ENCODE data around the gene CTDSPL. TPM values are rescaled to one million over a fixed set of nuclear protein-coding genes. Genes with fewer than 3 reads are reported as not detected.

The CTDSPL gene
- total RNA-seq, 2 donors from 2014 or later = 27.8 to 30.7 TPM

GRCh38 chr3:37988931-37989525 lies 127.3 kb downstream of the CTDSPL start:
- H3K4me1 ChIP-seq (ENCODE audit: control insufficient read depth, insufficient read depth, low read length) = peaks cover 31% of the 10 kb centered on the region
- no peak overlapping the region for H3K4me3 ChIP-seq (ENCODE audit: low read length)
- no peak overlapping the region for H3K4me3 Mint-ChIP-seq
- no peak overlapping the region for H3K27ac ChIP-seq (ENCODE audit: low read depth, low read length)
- H3K36me3 ChIP-seq (ENCODE audit: control insufficient read depth, insufficient read depth, low read length) = no peaks in the 10 kb centered on the region
- peak; percentile 52 for DNase-seq
- H3K9me3 ChIP-seq (ENCODE audit: control insufficient read depth, low read length) = no peaks in the 10 kb centered on the region
- no peak overlapping the region for H3K9ac ChIP-seq (ENCODE audit: extremely low read depth, low read length, poor library complexity, severe bottlenecking)
- H3K9me3 Mint-ChIP-seq = no peaks in the 10 kb centered on the region
- no peaks in the 10 kb centered on the region for H3K27me3 ChIP-seq (ENCODE audit: control insufficient read depth, insufficient read depth, low read length, poor library complexity, severe bottlenecking)
- TF ChIP-seq CTCF (conservative IDR thresholded peaks at IDR 0.05) = no peak
- peak overlapping the region; percentile 10 for H3K27ac Mint-ChIP-seq
- peaks cover 65% of the 10 kb centered on the region for H3K4me1 Mint-ChIP-seq
- WGBS, 2 experiments (ENCODE audit: insufficient coverage in 1 of 2, insufficient read length in 1 of 2) = 86 to 88% methylated on average over 12 to 15 of the region's 15 CpGs
- no peaks in the 10 kb centered on the region for H3K27me3 Mint-ChIP-seq (ENCODE audit: insufficient read depth)
- no peaks in the 10 kb centered on the region for H3K36me3 Mint-ChIP-seq (ENCODE audit: low read depth)

- no peak for TF ChIP-seq CTCF (conservative IDR thresholded peaks at IDR 0.05)
- DNase-seq = no peak
- H3K4me3 Mint-ChIP-seq = no peak overlapping the region
- no peak overlapping the region for H3K27ac ChIP-seq (ENCODE audit: low read depth, low read length)
- no peaks in the 10 kb centered on the region for H3K36me3 ChIP-seq (ENCODE audit: control insufficient read depth, insufficient read depth, low read length)
- no peaks in the 10 kb centered on the region for H3K9me3 ChIP-seq (ENCODE audit: control insufficient read depth, low read length)
- H3K9me3 Mint-ChIP-seq = no peaks in the 10 kb centered on the region
- H3K9ac ChIP-seq (ENCODE audit: extremely low read depth, low read length, poor library complexity, severe bottlenecking) = no peak overlapping the region
- no peaks in the 10 kb centered on the region for H3K27me3 Mint-ChIP-seq (ENCODE audit: insufficient read depth)
- H3K27me3 ChIP-seq (ENCODE audit: control insufficient read depth, insufficient read depth, low read length, poor library complexity, severe bottlenecking) = no peaks in the 10 kb centered on the region
- peaks cover 66% of the 10 kb centered on the region for H3K4me1 Mint-ChIP-seq
- WGBS, 2 experiments (ENCODE audit: insufficient coverage in 1 of 2, insufficient read length in 1 of 2) = 95 to 100% methylated on average over 5 to 7 of the region's 7 CpGs
- peaks cover 31% of the 10 kb centered on the region for H3K4me1 ChIP-seq (ENCODE audit: control insufficient read depth, insufficient read depth, low read length)
- no peak overlapping the region for H3K4me3 ChIP-seq (ENCODE audit: low read length)
- H3K36me3 Mint-ChIP-seq (ENCODE audit: low read depth) = no peaks in the 10 kb centered on the region
- no peak overlapping the region for H3K27ac Mint-ChIP-seq
Observed at GRCh38 chr3:37989821-37990480, 128.3 kb downstream of the CTDSPL start.

- no peak within 1 kb of the TSS for H3K27ac Mint-ChIP-seq
- no peak within 1 kb of the TSS for H3K4me3 ChIP-seq (ENCODE audit: low read length)
Observed at GRCh38 chr3:37990527-37990926, 128.8 kb downstream of the CTDSPL start, which contains the start of gene VILL. Gene VILL (plus strand): TSS chr3:37990786. CDS start chr3:37993673, 2,887 bp downstream.

More at GRCh38 chr3:37990527-37990926, 128.8 kb downstream of the CTDSPL start, which contains the start of gene VILL:
- no peak within 1 kb of the TSS for H3K27ac ChIP-seq (ENCODE audit: low read depth, low read length)
- Mint-ChIP-seq H3K4me3 (no peak within 1 kb of the TSS), H3K27me3 (ENCODE audit: insufficient read depth) (no peaks in the 10 kb centered on the region), H3K4me1 (peaks cover 61% of the 10 kb centered on the region), H3K9me3 (no peaks in the 10 kb centered on the region), H3K36me3 (ENCODE audit: low read depth) (peaks cover 4% of the 10 kb centered on the region)
- WGBS, 2 experiments (ENCODE audit: insufficient coverage in 1 of 2, insufficient read length in 1 of 2) = 91 to 92% methylated on average over 6 to 10 of the region's 10 CpGs
- H3K4me1 ChIP-seq (ENCODE audit: control insufficient read depth, insufficient read depth, low read length) = peaks cover 31% of the 10 kb centered on the region
- TF ChIP-seq CTCF (conservative IDR thresholded peaks at IDR 0.05) = no peak
- H3K9me3 ChIP-seq (ENCODE audit: control insufficient read depth, low read length) = no peaks in the 10 kb centered on the region
- H3K9ac ChIP-seq (ENCODE audit: extremely low read depth, low read length, poor library complexity, severe bottlenecking) = no peak within 1 kb of the TSS
- H3K27me3 ChIP-seq (ENCODE audit: control insufficient read depth, insufficient read depth, low read length, poor library complexity, severe bottlenecking) = no peaks in the 10 kb centered on the region
- DNase-seq = peak; percentile 56
- no peaks in the 10 kb centered on the region for H3K36me3 ChIP-seq (ENCODE audit: control insufficient read depth, insufficient read depth, low read length)

Data from endodermal cell (in vitro differentiated cells).